ENCODE data around the gene POLR3GL.

DNA sequence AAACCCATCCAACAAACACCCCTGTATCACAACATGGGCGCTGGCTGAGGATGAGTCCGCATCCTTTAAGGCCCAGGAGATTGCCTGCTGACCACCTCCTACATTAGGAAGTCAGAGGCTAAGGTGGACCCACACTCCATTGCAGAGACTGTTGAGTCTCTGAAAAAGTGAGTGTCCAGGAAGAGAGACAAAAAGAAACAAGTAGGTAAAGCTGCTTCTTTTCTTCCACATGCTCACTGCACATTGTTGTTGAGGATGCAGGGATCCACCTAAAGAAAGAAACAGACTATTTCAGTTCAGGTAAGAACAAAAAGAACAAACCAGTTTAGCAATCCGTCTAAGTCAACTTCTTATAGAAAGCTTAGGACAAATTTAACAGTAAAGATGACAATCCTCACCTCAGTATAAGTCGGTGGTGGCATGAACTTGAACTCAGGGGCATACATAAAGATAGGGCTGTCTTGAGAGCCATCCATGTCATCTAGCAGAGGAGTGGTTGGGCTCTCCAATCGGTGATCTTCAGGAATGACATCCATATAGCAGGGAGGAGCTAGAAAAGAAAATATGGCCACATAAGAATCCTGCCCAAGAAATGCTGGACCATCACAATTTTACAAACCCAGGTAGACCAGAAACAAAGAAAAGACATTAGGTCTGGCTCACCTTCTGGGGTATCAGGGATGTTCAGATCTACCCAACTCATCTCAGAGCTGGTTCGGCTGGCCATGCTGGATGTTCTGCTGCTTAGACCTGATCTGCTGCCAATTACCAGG, 29.3 kb downstream of the POLR3GL start:
- TF ChIP-seq, protein P1, sequence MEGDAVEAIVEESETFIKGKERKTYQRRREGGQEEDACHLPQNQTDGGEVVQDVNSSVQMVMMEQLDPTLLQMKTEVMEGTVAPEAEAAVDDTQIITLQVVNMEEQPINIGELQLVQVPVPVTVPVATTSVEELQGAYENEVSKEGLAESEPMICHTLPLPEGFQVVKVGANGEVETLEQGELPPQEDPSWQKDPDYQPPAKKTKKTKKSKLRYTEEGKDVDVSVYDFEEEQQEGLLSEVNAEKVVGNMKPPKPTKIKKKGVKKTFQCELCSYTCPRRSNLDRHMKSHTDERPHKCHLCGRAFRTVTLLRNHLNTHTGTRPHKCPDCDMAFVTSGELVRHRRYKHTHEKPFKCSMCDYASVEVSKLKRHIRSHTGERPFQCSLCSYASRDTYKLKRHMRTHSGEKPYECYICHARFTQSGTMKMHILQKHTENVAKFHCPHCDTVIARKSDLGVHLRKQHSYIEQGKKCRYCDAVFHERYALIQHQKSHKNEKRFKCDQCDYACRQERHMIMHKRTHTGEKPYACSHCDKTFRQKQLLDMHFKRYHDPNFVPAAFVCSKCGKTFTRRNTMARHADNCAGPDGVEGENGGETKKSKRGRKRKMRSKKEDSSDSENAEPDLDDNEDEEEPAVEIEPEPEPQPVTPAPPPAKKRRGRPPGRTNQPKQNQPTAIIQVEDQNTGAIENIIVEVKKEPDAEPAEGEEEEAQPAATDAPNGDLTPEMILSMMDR (conservative IDR thresholded peaks at IDR 0.05; ENCODE audit: low read length) = no peak
- no peak for TF ChIP-seq EZH2phosphoT487 (IDR thresholded peaks at IDR 0.05; ENCODE audit: borderline replicate concordance, low read depth, low read length)
